Fibroblast of lung (primary cell): ENCODE data around the gene GLT6D1. TPM values are rescaled to one million over a fixed set of nuclear protein-coding genes. Genes with fewer than 3 reads are reported as not detected.

Experiments
- DNase-seq, 2 donors: peaks; one replicate each; pipeline versions ENCODE4 v3.0.0 to v3.0.0-alpha.2; 2010; ENCODE audit warnings: low read depth in 2 of 2
- H2AFZ ChIP-seq: 2 replicates; pipeline ENCODE4 v1.5.1; 2012; ENCODE audit warnings: low read length, control low read depth, inconsistent platforms
- H3K27ac ChIP-seq: 2 replicates; pipeline ENCODE4 v1.5.1; 2011; ENCODE audit warnings: low read length, control low read depth; ENCODE audit not compliant: insufficient read depth
- H3K27me3 ChIP-seq: 2 replicates; pipeline ENCODE4 v1.5.1; 2011; ENCODE audit warnings: mild to moderate bottlenecking, low read length; ENCODE audit not compliant: control insufficient read depth, insufficient read depth
- H3K36me3 ChIP-seq: 2 replicates; pipeline ENCODE4 v1.5.1; 2011; ENCODE audit warnings: low read length; ENCODE audit not compliant: control insufficient read depth, insufficient read depth
- H3K4me1 ChIP-seq: 2 replicates; pipeline ENCODE4 v1.5.1; 2011; ENCODE audit warnings: low read length; ENCODE audit not compliant: control insufficient read depth, insufficient read depth; ENCODE audit errors: extremely low read depth
- H3K4me2 ChIP-seq: 2 replicates; pipeline ENCODE4 v1.5.1; 2011; ENCODE audit warnings: low read length, control low read depth; ENCODE audit not compliant: insufficient read depth; ENCODE audit errors: extremely low read depth
- H3K4me3 ChIP-seq, 4 experiments: fragments of 200-600 bp in 1 of 4; sonication (generic) in 1 of 4; replicated peaks in 1 of 4; 2 replicates each; pipeline ENCODE4 v1.5.1; 2011 to 2016; ENCODE audit warnings: low read length in 4 of 4, low read depth in 3 of 4, mild to moderate bottlenecking in 3 of 4, control low read depth in 2 of 4, inconsistent platforms in 1 of 4, mixed read lengths in 1 of 4; ENCODE audit not compliant: insufficient read depth in 1 of 4; ENCODE audit errors: control extremely low read depth in 1 of 4
- H3K79me2 ChIP-seq: 2 replicates; pipeline ENCODE4 v1.5.1; 2012; ENCODE audit warnings: mild to moderate bottlenecking, low read length, inconsistent platforms; ENCODE audit not compliant: control insufficient read depth, insufficient read depth
- H3K9ac ChIP-seq: 2 replicates; pipeline ENCODE4 v1.5.1; 2011; ENCODE audit warnings: mild to moderate bottlenecking, low read length, control low read depth; ENCODE audit not compliant: insufficient read depth
- H3K9me3 ChIP-seq: 2 replicates; pipeline ENCODE4 v1.5.1; 2012; ENCODE audit warnings: low read depth, low read length; ENCODE audit not compliant: control insufficient read depth, insufficient read depth
- H4K20me1 ChIP-seq: 2 replicates; pipeline ENCODE4 v1.5.1; 2011; ENCODE audit warnings: low read length; ENCODE audit not compliant: control insufficient read depth, insufficient read depth; ENCODE audit errors: extremely low read depth
- EZH2 ChIP-seq: IDR thresholded peaks from 2 replicates; pipeline ENCODE4 v1.5.1; 2012; ENCODE audit warnings: low read length, control low read depth, mild to moderate bottlenecking; ENCODE audit errors: missing control alignments
- polyA plus RNA-seq, 2 donors: library from polyadenylated mRNA; depleted of rRNA in 1 of 2; stranded (reverse) in 1 of 2; unstranded in 1 of 2; fragments of >200 nt; gene quantifications; 2 replicates each; pipeline ENCODE4 v1.2.1, GENCODE V29; 2011 to 2012; ENCODE audit warnings: missing spikeins in 1 of 2
- total RNA-seq: library from RNA; depleted of rRNA; stranded (reverse); fragments of >200 nt; gene quantifications from 2 replicates; pipeline ENCODE4 v1.2.1, GENCODE V29; 2014
- TF ChIP-seq, protein P1 (sequence below), 2 donors: IDR thresholded peaks in 1 of 2; conservative IDR thresholded peaks in 1 of 2; 1 replicate in 1 of 2; 2 replicates in 1 of 2; pipeline ENCODE4 v1.5.1; 2011 to 2012; ENCODE audit warnings: low read length in 2 of 2, control low read depth in 1 of 2, inconsistent platforms in 1 of 2, low read depth in 1 of 2, mild to moderate bottlenecking in 1 of 2

GLT6D1 gene
- total and polyA plus RNA-seq, 2 donors (not counting 1 experiment from before 2014, with no cell fraction given), result not detected

DNA sequence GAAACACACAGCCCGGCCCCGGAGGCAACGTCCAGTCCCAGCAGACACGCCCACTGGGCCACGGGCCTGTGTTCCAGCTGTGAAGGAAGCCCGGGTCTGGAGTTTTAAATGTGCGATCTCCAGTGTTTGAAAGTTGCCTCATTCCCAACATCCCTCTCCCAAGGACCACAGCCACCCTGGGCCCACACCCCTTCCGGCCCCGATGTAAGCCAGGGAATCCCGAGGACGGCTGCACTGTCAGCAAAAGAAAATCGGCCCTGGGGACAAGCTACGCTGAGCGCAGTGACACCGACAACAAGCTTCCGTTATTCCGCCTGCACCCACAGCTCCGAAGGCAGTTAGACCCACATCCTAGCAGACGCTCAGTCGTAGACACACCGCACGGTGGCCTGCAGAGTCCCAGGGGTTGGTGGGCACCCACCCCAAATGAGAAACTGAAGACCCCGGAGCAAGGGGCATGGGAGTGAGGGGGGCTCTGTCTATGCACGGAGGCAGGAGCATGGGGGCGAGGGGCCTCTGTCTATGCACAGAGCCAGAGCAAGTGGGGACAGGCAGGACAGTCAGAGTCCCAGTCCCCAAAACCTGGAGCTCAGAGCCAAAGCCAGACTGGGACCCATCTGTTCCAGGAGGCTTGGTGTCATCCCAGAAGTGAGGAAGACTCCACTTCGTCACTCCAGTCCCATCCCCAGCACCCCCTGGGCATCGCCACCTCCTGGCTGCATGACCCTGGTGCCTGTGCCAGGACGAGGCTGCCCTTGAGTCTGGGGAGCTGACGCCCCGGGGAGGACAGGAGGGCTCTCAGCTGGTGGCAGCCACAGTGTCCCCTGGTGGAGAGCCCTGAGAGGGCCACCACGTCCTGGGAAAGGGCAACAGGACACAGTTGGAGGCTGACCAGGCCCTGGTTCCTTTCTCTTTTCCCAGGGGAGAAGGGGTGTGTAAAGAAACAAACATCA is 23.4 kb downstream of the GLT6D1 start:
- Histone ChIP-seq H3K4me1 (no peaks in the 10 kb centered on the region), H3K27me3 (no peaks in the 10 kb centered on the region), H3K9ac (no peak overlapping the region), H3K79me2 (no peaks in the 10 kb centered on the region), H4K20me1 (no peaks in the 10 kb centered on the region), H3K9me3 (no peaks in the 10 kb centered on the region), H3K27ac (no peak overlapping the region), H3K36me3 (no peaks in the 10 kb centered on the region), H3K4me3 (no peak overlapping the region), H3K4me2 (no peak overlapping the region), H2AFZ (no peak overlapping the region)
- TF ChIP-seq, protein P1, sequence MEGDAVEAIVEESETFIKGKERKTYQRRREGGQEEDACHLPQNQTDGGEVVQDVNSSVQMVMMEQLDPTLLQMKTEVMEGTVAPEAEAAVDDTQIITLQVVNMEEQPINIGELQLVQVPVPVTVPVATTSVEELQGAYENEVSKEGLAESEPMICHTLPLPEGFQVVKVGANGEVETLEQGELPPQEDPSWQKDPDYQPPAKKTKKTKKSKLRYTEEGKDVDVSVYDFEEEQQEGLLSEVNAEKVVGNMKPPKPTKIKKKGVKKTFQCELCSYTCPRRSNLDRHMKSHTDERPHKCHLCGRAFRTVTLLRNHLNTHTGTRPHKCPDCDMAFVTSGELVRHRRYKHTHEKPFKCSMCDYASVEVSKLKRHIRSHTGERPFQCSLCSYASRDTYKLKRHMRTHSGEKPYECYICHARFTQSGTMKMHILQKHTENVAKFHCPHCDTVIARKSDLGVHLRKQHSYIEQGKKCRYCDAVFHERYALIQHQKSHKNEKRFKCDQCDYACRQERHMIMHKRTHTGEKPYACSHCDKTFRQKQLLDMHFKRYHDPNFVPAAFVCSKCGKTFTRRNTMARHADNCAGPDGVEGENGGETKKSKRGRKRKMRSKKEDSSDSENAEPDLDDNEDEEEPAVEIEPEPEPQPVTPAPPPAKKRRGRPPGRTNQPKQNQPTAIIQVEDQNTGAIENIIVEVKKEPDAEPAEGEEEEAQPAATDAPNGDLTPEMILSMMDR (conservative IDR thresholded peaks at IDR 0.05 in 1 of 2, IDR thresholded peaks at IDR 0.05 in 1 of 2; ENCODE audit: low read depth in 1 of 2, low read length in 2 of 2), result no peak
- no peak for TF ChIP-seq EZH2
- DNase-seq, result no peak

DNA sequence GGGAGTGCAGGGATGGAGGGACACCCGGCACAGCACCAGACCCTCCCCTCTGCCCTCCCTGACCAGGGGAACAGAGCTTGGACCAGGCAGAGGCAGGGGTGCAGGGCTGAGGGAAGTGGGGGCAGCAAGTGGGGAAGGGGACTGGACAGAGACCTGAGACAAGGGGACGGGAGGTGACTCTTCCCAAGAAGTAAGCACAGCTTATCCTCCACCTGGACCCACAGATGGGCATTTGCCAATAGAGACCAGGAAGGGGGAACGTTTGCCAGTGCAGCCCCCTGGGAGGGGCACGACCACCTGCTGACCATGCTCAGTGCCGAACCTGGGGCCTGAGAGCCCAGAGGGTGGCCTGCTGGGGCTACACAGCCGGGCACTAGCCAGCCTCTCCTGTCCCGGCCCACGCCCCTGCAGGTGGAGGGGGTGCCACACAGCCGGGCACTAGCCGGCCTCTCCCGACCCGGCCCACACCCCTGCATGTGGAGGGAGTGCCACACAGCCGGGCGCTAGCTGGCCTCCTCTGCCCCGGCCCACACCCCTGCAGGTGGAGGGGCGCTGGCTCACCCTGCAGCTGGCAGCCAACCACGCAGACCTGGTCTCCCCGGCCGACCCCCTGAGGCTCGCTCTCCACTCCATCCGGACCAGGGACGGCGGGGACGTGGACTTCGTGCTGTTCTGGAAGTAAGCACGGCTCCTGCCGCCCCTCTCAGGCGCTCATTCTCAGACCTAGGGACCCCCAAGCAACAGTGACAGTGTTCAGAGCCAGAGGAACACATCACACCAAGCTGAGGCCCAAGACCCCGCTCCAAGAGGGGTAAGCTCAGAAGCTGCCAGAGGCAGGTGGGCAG is 24.3 kb downstream of the GLT6D1 start:
- TF ChIP-seq EZH2, result no peak
- TF ChIP-seq, protein P1 (conservative IDR thresholded peaks at IDR 0.05 in 1 of 2, IDR thresholded peaks at IDR 0.05 in 1 of 2; ENCODE audit: low read depth in 1 of 2, low read length in 2 of 2), result no peak
- H3K36me3 ChIP-seq, result no peaks in the 10 kb centered on the region
- H3K4me1 ChIP-seq, result no peaks in the 10 kb centered on the region
- no peaks in the 10 kb centered on the region for H3K79me2 ChIP-seq
- no peak overlapping the region for H3K9ac ChIP-seq
- H3K27ac ChIP-seq, result no peak overlapping the region
- H3K27me3 ChIP-seq, result no peaks in the 10 kb centered on the region
- no peaks in the 10 kb centered on the region for H4K20me1 ChIP-seq
- H3K9me3 ChIP-seq, result no peaks in the 10 kb centered on the region
- no peak overlapping the region for H3K4me2 ChIP-seq
- no peak for DNase-seq
- H2AFZ ChIP-seq, result no peak overlapping the region
- no peak overlapping the region for H3K4me3 ChIP-seq
